Ramos (cell line): ENCODE data around the gene ALPI.

Experiments
- in situ Hi-C: fragments of 300-500 bp; cut with MboI; formaldehyde crosslinking; loops from one replicate; pipeline ENCODE4 v1.14.3; 2022; ENCODE audit warnings: low sequenced_read_pairs; ENCODE audit not compliant: unreplicated experiment

Gene ALPI

GRCh38 chr2:232458051-232458660, 2.2 kb downstream of the ALPI start:
- in situ Hi-C loops: no loop called here

GRCh38 chr2:232458661-232459418, 2.9 kb downstream of the ALPI start:
- in situ Hi-C loops: no loop called here

- in situ Hi-C loops: no loop called here
These were observed 3.6 kb downstream of the ALPI start for GRCh38 chr2:232459419-232460035.

- in situ Hi-C loops: no loop called here
These were observed 4.2 kb downstream of the ALPI start for GRCh38 chr2:232460171-232460570.

GRCh38 chr2:232463701-232464543, 8.0 kb downstream of the ALPI start:
- in situ Hi-C loops: no loop called here

- in situ Hi-C loops: no loop called here
These were observed 8.6 kb downstream of the ALPI start for GRCh38 chr2:232464544-232464885.

- in situ Hi-C loops: no loop called here
These were observed 9.1 kb downstream of the ALPI start for GRCh38 chr2:232465061-232465460.

- in situ Hi-C loops: no loop called here
These were observed 10.3 kb downstream of the ALPI start for GRCh38 chr2:232466221-232466620.

GRCh38 chr2:232473467-232473890, 17.5 kb downstream of the ALPI start:
- in situ Hi-C loops: no loop called here

GRCh38 chr2:232476045-232476444, 20.1 kb downstream of the ALPI start:
- in situ Hi-C loops: no loop called here

GRCh38 chr2:232476791-232477190, 20.8 kb downstream of the ALPI start:
- in situ Hi-C loops: no loop called here

- in situ Hi-C loops: no loop called here
These were observed 22.0 kb downstream of the ALPI start for GRCh38 chr2:232477751-232478510.

- in situ Hi-C loops: no loop called here
These were observed 22.8 kb downstream of the ALPI start for GRCh38 chr2:232478571-232479340.

GRCh38 chr2:232479341-232480200, 23.6 kb downstream of the ALPI start:
- in situ Hi-C loops: no loop called here

GRCh38 chr2:232480201-232481190, 24.5 kb downstream of the ALPI start:
- in situ Hi-C loops: no loop called here

- in situ Hi-C loops: no loop called here
These were observed 25.6 kb downstream of the ALPI start for GRCh38 chr2:232481322-232482140.
